ENCODE results near the gene RIPPLY3. TPM values are rescaled to one million over a fixed set of nuclear protein-coding genes. Genes with fewer than 3 reads are reported as not detected.
"Not testable (repeated sequence)": the region's sequence is repeated elsewhere in the genome, so short reads cannot be mapped to it uniquely, and the experiment has no call there.

The RIPPLY3 gene
- total and polyA plus RNA-seq, 4 donors = 0.39 to 0.68 (median 0.44) TPM; not detected in 1

DNA sequence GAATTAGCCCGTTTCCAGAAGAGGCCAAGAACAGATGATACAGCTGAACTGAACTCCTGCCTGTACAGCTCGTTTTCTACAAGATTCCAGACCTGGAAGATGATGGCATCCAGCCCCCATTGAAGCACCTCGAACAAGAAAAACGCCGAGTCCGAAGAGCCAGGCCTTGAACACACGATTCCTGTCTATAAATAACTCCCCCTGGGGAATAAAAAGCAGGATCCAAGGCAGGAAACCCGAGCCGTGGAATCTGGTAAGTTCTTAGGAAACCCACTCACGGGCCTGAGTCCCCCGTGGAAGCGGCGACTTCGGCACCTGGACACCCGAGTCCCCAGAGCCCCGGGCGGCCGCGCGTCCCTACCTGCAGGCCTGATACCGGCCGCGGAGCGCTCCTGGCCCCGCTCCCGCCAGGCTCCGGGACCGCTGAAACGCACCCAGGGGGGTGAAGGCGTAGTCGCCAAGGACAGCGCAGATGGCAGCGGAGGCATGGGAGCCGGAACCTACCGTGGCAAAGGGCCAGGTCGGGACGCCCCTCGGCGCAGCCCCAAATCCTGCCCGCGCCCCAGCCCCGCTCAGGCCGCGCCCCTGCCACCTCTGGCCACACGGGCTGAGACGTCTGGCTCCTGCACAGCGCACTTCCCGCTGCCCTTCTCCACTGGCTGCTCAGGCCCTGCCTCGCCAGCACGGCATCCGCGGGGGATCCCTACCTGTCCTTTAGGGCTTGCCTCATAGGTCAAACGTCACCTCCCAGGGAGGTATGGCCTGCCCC is 26.0 kb upstream of the RIPPLY3 start:
- Histone ChIP-seq H3K4me3 (ENCODE audit: low read depth, low read length) (no peak overlapping the region), H3K27me3 (ENCODE audit: control insufficient read depth, insufficient read depth, low read length) (peaks cover 2% of the 10 kb centered on the region), H3K27ac (ENCODE audit: low read depth, low read length) (no peak overlapping the region), H3K4me1 (ENCODE audit: control insufficient read depth, insufficient read depth, low read length) (peaks cover 12% of the 10 kb centered on the region), H3K9me3 (ENCODE audit: control insufficient read depth, insufficient read depth, low read length) (no peaks in the 10 kb centered on the region), H3K36me3 (ENCODE audit: control insufficient read depth, insufficient read depth, low read length) (no peaks in the 10 kb centered on the region)
- peak in 1 of 6 donors; percentile 19 for DNase-seq (ENCODE audit: low read depth in 4 of 6, low spot score in 6 of 6)
- WGBS (ENCODE audit: insufficient coverage) = 9% methylated on average over 53 of the region's 53 CpGs

DNA sequence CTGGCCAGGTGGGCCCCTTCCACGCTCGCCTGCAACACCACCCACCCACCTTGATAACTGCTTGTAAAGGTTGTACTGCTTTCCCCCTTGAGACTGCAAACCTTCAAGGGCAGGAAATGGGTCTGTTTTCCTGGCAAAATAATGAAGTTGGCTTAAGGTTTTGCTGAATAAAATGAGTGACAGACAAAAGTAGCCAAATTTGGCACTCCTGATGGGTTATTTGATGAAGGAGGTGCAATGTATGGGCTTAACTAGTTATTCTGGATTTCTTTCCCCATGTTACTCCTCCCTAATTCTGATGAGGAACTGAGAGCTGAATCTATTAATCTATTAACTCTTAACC is 25.5 kb upstream of the RIPPLY3 start:
- no peaks in the 10 kb centered on the region for H3K36me3 ChIP-seq (ENCODE audit: control insufficient read depth, insufficient read depth, low read length)
- peaks cover 2% of the 10 kb centered on the region for H3K27me3 ChIP-seq (ENCODE audit: control insufficient read depth, insufficient read depth, low read length)
- WGBS (ENCODE audit: insufficient coverage) = no CpG with 5 or more reads among the region's 2 CpGs
- H3K27ac ChIP-seq (ENCODE audit: low read depth, low read length) = no peak overlapping the region
- DNase-seq (ENCODE audit: low read depth in 4 of 6, low spot score in 6 of 6) = no peak
- no peaks in the 10 kb centered on the region for H3K9me3 ChIP-seq (ENCODE audit: control insufficient read depth, insufficient read depth, low read length)
- H3K4me1 ChIP-seq (ENCODE audit: control insufficient read depth, insufficient read depth, low read length) = peaks cover 12% of the 10 kb centered on the region
- H3K4me3 ChIP-seq (ENCODE audit: low read depth, low read length) = no peak overlapping the region

- 58% methylated on average over 2 of the region's 6 CpGs for WGBS (ENCODE audit: insufficient coverage)
- peaks cover 2% of the 10 kb centered on the region for H3K27me3 ChIP-seq (ENCODE audit: control insufficient read depth, insufficient read depth, low read length)
- peaks cover 12% of the 10 kb centered on the region for H3K4me1 ChIP-seq (ENCODE audit: control insufficient read depth, insufficient read depth, low read length)
- H3K9me3 ChIP-seq (ENCODE audit: control insufficient read depth, insufficient read depth, low read length) = no peaks in the 10 kb centered on the region
- DNase-seq (ENCODE audit: low read depth in 4 of 6, low spot score in 6 of 6) = no peak
- H3K4me3 ChIP-seq (ENCODE audit: low read depth, low read length) = no peak overlapping the region
- no peaks in the 10 kb centered on the region for H3K36me3 ChIP-seq (ENCODE audit: control insufficient read depth, insufficient read depth, low read length)
- H3K27ac ChIP-seq (ENCODE audit: low read depth, low read length) = no peak overlapping the region
Measured at GRCh38 chr21:36981977-36982700, 24.4 kb upstream of the RIPPLY3 start.

DNA sequence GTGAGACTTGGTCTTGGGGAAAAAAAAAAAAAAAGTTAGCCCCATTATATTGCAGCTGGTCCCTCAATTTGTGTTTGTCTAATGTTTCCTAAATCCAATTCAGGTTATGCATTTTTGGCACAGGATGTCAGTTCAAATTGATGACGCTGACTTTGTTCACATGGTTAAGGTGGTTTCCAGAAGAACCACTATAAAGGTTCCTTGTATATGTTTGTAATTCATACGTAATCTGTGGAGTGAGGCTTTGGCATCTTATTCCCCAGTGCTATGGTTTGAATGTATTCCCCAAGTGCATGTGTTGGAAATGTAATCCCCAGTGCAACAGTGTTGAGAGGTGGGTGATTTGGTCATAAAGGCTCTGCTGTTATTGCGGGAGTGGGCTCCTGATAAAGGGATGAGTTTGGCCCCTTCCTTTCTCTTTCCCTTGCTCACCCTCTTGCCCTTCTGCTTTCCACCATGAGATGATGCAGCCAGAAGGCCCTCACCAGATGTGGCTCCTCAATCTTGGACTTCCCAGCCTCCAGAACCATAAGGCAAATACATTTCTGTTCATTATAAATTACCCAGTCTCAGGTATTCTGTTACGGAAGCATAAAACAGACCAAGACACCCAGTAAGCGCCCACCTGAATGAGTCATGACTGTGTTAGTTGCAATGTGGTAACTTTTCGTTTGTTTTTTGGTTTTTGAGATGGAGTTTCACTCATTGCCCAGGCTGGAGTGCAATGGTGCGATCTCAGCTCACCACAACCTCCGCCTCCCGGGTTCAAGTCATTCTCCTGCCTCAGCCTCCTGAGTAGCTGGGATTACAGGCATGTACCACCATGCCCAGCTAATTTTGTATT is 20.5 kb upstream of the RIPPLY3 start:
- no peak overlapping the region for H3K4me3 ChIP-seq (ENCODE audit: low read depth, low read length)
- no peaks in the 10 kb centered on the region for H3K27me3 ChIP-seq (ENCODE audit: control insufficient read depth, insufficient read depth, low read length)
- 87% methylated on average over 3 of the region's 9 CpGs for WGBS (ENCODE audit: insufficient coverage)
- no peaks in the 10 kb centered on the region for H3K36me3 ChIP-seq (ENCODE audit: control insufficient read depth, insufficient read depth, low read length)
- DNase-seq (ENCODE audit: low read depth in 4 of 6, low spot score in 6 of 6) = no peak
- no peak overlapping the region for H3K27ac ChIP-seq (ENCODE audit: low read depth, low read length)
- no peaks in the 10 kb centered on the region for H3K9me3 ChIP-seq (ENCODE audit: control insufficient read depth, insufficient read depth, low read length)
- H3K4me1 ChIP-seq (ENCODE audit: control insufficient read depth, insufficient read depth, low read length) = peaks cover 16% of the 10 kb centered on the region

DNA sequence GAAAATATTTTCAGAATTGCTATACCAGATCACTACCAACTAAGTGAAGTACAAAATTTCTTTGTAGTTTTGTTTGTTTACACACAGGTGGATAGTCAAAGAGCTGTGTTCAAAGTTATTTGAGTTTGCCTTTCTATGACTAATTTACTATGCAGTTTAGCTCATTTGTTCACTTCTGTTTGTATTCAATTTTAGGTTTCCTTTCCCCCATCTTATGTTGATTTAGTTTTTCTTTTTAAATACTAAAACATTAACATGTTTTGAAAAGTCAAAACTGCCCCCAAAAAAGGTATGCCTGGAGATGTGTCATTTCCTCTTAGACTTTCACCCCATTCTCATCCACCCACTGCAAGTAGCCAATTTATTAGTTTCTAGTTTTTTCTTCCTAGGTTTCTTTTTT is 18.7 kb upstream of the RIPPLY3 start:
- no peaks in the 10 kb centered on the region for H3K27me3 ChIP-seq (ENCODE audit: control insufficient read depth, insufficient read depth, low read length)
- no peak for DNase-seq (ENCODE audit: low read depth in 4 of 6, low spot score in 6 of 6)
- H3K4me1 ChIP-seq (ENCODE audit: control insufficient read depth, insufficient read depth, low read length) = peaks cover 15% of the 10 kb centered on the region
- no peak overlapping the region for H3K4me3 ChIP-seq (ENCODE audit: low read depth, low read length)
- H3K9me3 ChIP-seq (ENCODE audit: control insufficient read depth, insufficient read depth, low read length) = no peaks in the 10 kb centered on the region
- no peak overlapping the region for H3K27ac ChIP-seq (ENCODE audit: low read depth, low read length)
- no peaks in the 10 kb centered on the region for H3K36me3 ChIP-seq (ENCODE audit: control insufficient read depth, insufficient read depth, low read length)

DNA sequence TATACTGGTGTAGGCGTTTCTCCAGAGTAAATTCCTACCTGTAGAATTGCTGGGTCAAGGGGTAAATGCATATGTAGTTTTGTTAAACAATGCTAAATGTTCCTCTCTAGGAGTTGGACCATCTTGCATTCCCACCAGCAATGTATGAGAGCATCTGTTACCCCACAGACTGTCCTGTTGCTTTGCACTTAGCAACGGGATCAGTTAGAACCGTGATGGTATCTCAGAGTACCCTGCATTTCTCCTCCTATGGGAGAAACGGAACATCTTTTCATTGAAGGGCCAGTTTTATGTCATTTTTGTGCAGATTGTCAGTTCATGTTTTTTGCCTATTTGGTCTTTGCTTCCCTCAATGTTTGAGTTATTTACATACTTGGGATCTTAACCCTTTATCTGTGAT is 18.0 kb upstream of the RIPPLY3 start:
- Histone ChIP-seq H3K4me3 (ENCODE audit: low read depth, low read length) (no peak overlapping the region), H3K27me3 (ENCODE audit: control insufficient read depth, insufficient read depth, low read length) (no peaks in the 10 kb centered on the region), H3K9me3 (ENCODE audit: control insufficient read depth, insufficient read depth, low read length) (no peaks in the 10 kb centered on the region), H3K36me3 (ENCODE audit: control insufficient read depth, insufficient read depth, low read length) (no peaks in the 10 kb centered on the region), H3K27ac (ENCODE audit: low read depth, low read length) (no peak overlapping the region), H3K4me1 (ENCODE audit: control insufficient read depth, insufficient read depth, low read length) (peaks cover 15% of the 10 kb centered on the region)
- DNase-seq (ENCODE audit: low read depth in 4 of 6, low spot score in 6 of 6) = no peak
- WGBS (ENCODE audit: insufficient coverage) = 83% methylated on average over 1 of the region's 4 CpGs

- H3K27me3 ChIP-seq (ENCODE audit: control insufficient read depth, insufficient read depth, low read length); H3K36me3 ChIP-seq (ENCODE audit: control insufficient read depth, insufficient read depth, low read length); H3K9me3 ChIP-seq (ENCODE audit: control insufficient read depth, insufficient read depth, low read length); DNase-seq (ENCODE audit: low read depth in 4 of 6, low spot score in 6 of 6): not testable (repeated sequence)
- peak overlapping the region; percentile 88 for H3K27ac ChIP-seq (ENCODE audit: low read depth, low read length)
- H3K4me1 ChIP-seq (ENCODE audit: control insufficient read depth, insufficient read depth, low read length) = peaks cover 15% of the 10 kb centered on the region
- 49% methylated on average over 14 of the region's 22 CpGs for WGBS (ENCODE audit: insufficient coverage)
- peak overlapping the region; percentile 51 for H3K4me3 ChIP-seq (ENCODE audit: low read depth, low read length)
Measured at GRCh38 chr21:36989199-36989698, 17.3 kb upstream of the RIPPLY3 start.

DNA sequence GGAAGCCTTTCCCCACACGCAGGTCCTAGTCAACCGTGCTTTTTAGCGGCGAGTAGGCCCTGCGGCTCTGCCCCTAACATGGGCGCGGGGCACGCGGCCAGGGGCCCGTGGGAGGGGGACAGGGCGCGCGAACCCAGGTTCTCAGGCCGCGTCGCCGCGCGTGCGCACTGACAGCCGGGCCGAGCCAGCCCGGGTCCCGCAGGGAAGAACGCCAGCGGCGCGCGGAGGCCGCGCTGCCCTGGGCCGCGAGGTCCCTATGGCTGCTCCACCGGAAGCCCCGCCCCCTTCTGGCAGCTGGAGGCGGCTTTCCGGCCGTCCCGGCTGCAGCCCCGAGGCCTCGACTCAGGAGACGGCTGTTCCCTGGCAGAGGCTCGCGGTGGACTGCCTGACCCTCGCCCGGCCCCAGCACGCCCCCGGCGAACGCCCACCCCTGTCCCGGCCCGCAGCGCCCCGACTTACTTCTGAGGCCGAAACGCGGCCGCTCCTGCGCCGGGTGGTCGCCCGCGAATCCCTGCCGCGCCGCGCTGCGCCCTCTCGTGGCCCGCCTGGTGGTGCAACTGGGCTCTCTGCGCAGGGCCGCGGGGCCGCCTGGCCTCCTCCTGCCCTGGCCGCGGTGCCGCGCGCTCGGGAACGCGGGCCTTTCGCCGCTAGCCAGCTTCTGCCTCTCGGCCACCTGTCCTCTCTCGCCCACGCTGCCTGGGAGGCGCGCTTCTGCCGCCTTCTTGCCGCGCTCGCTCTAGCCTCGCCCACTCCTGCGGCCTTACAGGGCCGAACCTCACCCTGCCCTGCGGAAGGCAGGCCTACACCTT is 16.6 kb upstream of the RIPPLY3 start:
- H3K36me3 ChIP-seq (ENCODE audit: control insufficient read depth, insufficient read depth, low read length) = no peaks in the 10 kb centered on the region
- H3K4me1 ChIP-seq (ENCODE audit: control insufficient read depth, insufficient read depth, low read length) = peaks cover 18% of the 10 kb centered on the region
- DNase-seq (ENCODE audit: low read depth in 4 of 6, low spot score in 6 of 6) = peak; percentile 81 to 97 (median 85)
- H3K27ac ChIP-seq (ENCODE audit: low read depth, low read length) = peak overlapping the region; percentile 88
- no peaks in the 10 kb centered on the region for H3K27me3 ChIP-seq (ENCODE audit: control insufficient read depth, insufficient read depth, low read length)
- H3K4me3 ChIP-seq (ENCODE audit: low read depth, low read length) = peak overlapping the region; percentile 51
- H3K9me3 ChIP-seq (ENCODE audit: control insufficient read depth, insufficient read depth, low read length) = no peaks in the 10 kb centered on the region
- WGBS (ENCODE audit: insufficient coverage) = under 1% methylated on average over 97 of the region's 97 CpGs

Measured in spinal cord (tissue), 10 donors.